Neural cell (in vitro differentiated cells): Measurements from ENCODE around the gene SLC13A5. TPM values are rescaled to one million over a fixed set of nuclear protein-coding genes. Genes with fewer than 3 reads are reported as not detected.

ENCODE experiments used
- H2AFZ ChIP-seq: fragments of 200-600, 300-800 bp; sonication (generic), shearing (Covaris generic); 2 replicates; pipeline ENCODE4 v1.6.0; 2014; ENCODE audit warnings: low read depth, mild to moderate bottlenecking, antibody characterized with exemption, low read length, moderate library complexity
- H3F3A ChIP-seq: fragments of 200-600 bp; shearing (Covaris generic); 2 replicates; pipeline ENCODE4 v1.6.1; 2016; ENCODE audit warnings: mild to moderate bottlenecking, moderate library complexity, mixed read lengths, antibody characterized with exemption, low read length; ENCODE audit not compliant: insufficient read depth, poor library complexity, severe bottlenecking
- H3K27ac ChIP-seq: fragments of 200-600, 300-800 bp; sonication (generic), shearing (Covaris generic); 2 replicates; pipeline ENCODE4 v1.5.1; 2014; ENCODE audit warnings: mild to moderate bottlenecking, low read length, moderate library complexity
- H3K27me3 ChIP-seq: fragments of 300-800, 200-600 bp; sonication (generic), shearing (Covaris generic); 2 replicates; pipeline ENCODE4 v1.6.0; 2014; ENCODE audit warnings: mild to moderate bottlenecking, low read depth, low read length, moderate library complexity; ENCODE audit not compliant: insufficient read depth
- H3K36me3 ChIP-seq: fragments of 300-800, 200-600 bp; sonication (generic), shearing (Covaris generic); 2 replicates; pipeline ENCODE4 v1.5.1; 2014; ENCODE audit warnings: mild to moderate bottlenecking, antibody characterized with exemption, low read length, moderate library complexity; ENCODE audit not compliant: insufficient read depth
- H3K4me2 ChIP-seq: fragments of 300-800, 200-600 bp; sonication (generic), shearing (Covaris generic); 2 replicates; pipeline ENCODE4 v1.6.0; 2014; ENCODE audit warnings: mild to moderate bottlenecking, low read length
- H3K4me3 ChIP-seq: fragments of 300-800, 200-600 bp; sonication (generic), shearing (Covaris generic); 2 replicates; pipeline ENCODE4 v1.5.1; 2014; ENCODE audit warnings: mild to moderate bottlenecking, low read length, moderate library complexity
- H3K79me2 ChIP-seq: fragments of 200-600 bp; shearing (Covaris generic); replicated peaks from 2 replicates; pipeline ENCODE4 v1.6.0; 2014; ENCODE audit warnings: mild to moderate bottlenecking, low read length, moderate library complexity; ENCODE audit not compliant: insufficient read depth
- H3K9ac ChIP-seq: fragments of 300-800, 200-600 bp; sonication (generic), shearing (Covaris generic); 2 replicates; pipeline ENCODE4 v1.6.1; 2016; ENCODE audit warnings: mild to moderate bottlenecking, low read length, mixed read lengths
- H3K9me2 ChIP-seq: fragments of 200-600 bp; shearing (Covaris generic); 2 replicates; pipeline ENCODE4 v1.6.1; 2016; ENCODE audit warnings: mild to moderate bottlenecking, low read length, mixed read lengths; ENCODE audit not compliant: insufficient read depth
- H3K9me3 ChIP-seq: fragments of 200-600, 300-800 bp; sonication (generic), shearing (Covaris generic); 2 replicates; pipeline ENCODE4 v1.6.1; 2016; ENCODE audit warnings: mild to moderate bottlenecking, mixed run types, low read length, moderate library complexity, mixed read lengths
- H4K20me1 ChIP-seq: fragments of 200-600 bp; shearing (Covaris generic); 2 replicates; pipeline ENCODE4 v1.6.1; 2016; ENCODE audit warnings: mild to moderate bottlenecking, mixed run types; ENCODE audit not compliant: insufficient read depth
- EP300 ChIP-seq: fragments of 450-650 bp; conservative IDR thresholded peaks from 2 replicates; pipeline ENCODE4 v1.6.1; 2014; ENCODE audit warnings: antibody characterized with exemption, mild to moderate bottlenecking, moderate library complexity; ENCODE audit not compliant: poor library complexity, severe bottlenecking
- EZH2 ChIP-seq: fragments of 200-600, 300-800 bp; shearing (Covaris generic), sonication (generic); IDR thresholded peaks from 2 replicates; pipeline ENCODE4 v1.6.1; 2014; ENCODE audit warnings: antibody characterized with exemption, low read length, borderline replicate concordance, mild to moderate bottlenecking; ENCODE audit not compliant: insufficient read depth, poor library complexity, severe bottlenecking
- MXI1 ChIP-seq: fragments of 450-650 bp; conservative IDR thresholded peaks from 2 replicates; pipeline ENCODE4 v1.6.1; 2014; ENCODE audit warnings: antibody characterized with exemption, mild to moderate bottlenecking; ENCODE audit not compliant: poor library complexity, severe bottlenecking
- POLR2AphosphoS5 ChIP-seq: IDR thresholded peaks from 2 replicates; pipeline ENCODE4 v1.6.1; 2012
- SMC3 ChIP-seq: fragments of 450-650 bp; conservative IDR thresholded peaks from 2 replicates; pipeline ENCODE4 v1.6.1; 2014; ENCODE audit warnings: antibody characterized with exemption, mild to moderate bottlenecking, moderate library complexity; ENCODE audit not compliant: poor library complexity
- TAF1 ChIP-seq: IDR thresholded peaks from 2 replicates; pipeline ENCODE4 v1.6.1; 2012; ENCODE audit warnings: low read depth
- polyA plus RNA-seq: library from polyadenylated mRNA; depleted of rRNA; stranded (reverse); fragments of >200 nt; gene quantifications from 2 replicates; pipeline ENCODE4 v1.2.3, GENCODE V29; 2014
- TF ChIP-seq, protein P1 (sequence below): IDR thresholded peaks from 2 replicates; pipeline ENCODE4 v1.6.1; 2012; ENCODE audit warnings: borderline replicate concordance
- TF ChIP-seq, protein P2 (sequence below): fragments of 450-650 bp; IDR thresholded peaks from 2 replicates; pipeline ENCODE4 v1.5.1; 2014; ENCODE audit warnings: antibody characterized with exemption, mild to moderate bottlenecking, moderate library complexity; ENCODE audit not compliant: poor library complexity, severe bottlenecking

Gene SLC13A5
- polyA plus RNA-seq, 1 donor from 2014 or later, result not detected

DNA sequence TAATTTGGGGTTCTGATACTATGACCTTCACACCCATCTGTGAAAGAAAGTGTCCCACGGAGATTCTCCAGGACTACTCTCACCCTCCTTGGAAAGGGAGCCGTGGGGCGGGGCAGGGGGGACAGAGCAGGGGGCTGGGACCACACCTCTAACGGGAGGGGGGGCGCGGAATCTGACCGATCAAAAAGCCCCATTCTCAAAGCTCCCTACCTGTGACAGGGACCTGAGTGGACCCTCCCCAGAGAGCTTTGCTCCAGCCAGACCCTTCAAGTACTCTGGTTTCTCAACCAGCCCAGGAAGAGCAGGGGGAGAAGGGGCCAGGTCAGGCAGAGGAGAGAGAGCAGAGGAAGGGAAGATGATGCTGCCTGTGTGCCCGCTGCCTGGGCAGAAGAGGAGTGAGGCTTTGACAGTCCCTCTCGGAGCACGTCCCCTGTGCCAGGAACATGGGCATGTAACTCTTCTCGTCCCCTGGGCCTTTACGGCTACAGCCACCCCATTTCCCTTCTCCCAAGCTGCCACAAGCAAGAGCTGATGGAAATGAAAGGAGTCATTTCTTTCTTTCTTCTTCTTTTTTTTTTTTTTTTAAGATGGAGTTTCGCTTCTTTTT lies 43.4 kb upstream of the SLC13A5 start:
- Histone ChIP-seq H3K27ac (no peak overlapping the region), H3K9me2 (no peaks in the 10 kb centered on the region), H3K9me3 (no peaks in the 10 kb centered on the region), H3K36me3 (no peaks in the 10 kb centered on the region), H3K4me2 (no peak overlapping the region), H3K27me3 (no peaks in the 10 kb centered on the region), H3F3A (no peaks in the 10 kb centered on the region), H4K20me1 (no peaks in the 10 kb centered on the region), H3K9ac (no peak overlapping the region), H3K79me2 (no peaks in the 10 kb centered on the region), H3K4me3 (no peak overlapping the region), H2AFZ (no peak overlapping the region)
- TF ChIP-seq, protein P1, sequence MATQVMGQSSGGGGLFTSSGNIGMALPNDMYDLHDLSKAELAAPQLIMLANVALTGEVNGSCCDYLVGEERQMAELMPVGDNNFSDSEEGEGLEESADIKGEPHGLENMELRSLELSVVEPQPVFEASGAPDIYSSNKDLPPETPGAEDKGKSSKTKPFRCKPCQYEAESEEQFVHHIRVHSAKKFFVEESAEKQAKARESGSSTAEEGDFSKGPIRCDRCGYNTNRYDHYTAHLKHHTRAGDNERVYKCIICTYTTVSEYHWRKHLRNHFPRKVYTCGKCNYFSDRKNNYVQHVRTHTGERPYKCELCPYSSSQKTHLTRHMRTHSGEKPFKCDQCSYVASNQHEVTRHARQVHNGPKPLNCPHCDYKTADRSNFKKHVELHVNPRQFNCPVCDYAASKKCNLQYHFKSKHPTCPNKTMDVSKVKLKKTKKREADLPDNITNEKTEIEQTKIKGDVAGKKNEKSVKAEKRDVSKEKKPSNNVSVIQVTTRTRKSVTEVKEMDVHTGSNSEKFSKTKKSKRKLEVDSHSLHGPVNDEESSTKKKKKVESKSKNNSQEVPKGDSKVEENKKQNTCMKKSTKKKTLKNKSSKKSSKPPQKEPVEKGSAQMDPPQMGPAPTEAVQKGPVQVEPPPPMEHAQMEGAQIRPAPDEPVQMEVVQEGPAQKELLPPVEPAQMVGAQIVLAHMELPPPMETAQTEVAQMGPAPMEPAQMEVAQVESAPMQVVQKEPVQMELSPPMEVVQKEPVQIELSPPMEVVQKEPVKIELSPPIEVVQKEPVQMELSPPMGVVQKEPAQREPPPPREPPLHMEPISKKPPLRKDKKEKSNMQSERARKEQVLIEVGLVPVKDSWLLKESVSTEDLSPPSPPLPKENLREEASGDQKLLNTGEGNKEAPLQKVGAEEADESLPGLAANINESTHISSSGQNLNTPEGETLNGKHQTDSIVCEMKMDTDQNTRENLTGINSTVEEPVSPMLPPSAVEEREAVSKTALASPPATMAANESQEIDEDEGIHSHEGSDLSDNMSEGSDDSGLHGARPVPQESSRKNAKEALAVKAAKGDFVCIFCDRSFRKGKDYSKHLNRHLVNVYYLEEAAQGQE, result no peak

DNA sequence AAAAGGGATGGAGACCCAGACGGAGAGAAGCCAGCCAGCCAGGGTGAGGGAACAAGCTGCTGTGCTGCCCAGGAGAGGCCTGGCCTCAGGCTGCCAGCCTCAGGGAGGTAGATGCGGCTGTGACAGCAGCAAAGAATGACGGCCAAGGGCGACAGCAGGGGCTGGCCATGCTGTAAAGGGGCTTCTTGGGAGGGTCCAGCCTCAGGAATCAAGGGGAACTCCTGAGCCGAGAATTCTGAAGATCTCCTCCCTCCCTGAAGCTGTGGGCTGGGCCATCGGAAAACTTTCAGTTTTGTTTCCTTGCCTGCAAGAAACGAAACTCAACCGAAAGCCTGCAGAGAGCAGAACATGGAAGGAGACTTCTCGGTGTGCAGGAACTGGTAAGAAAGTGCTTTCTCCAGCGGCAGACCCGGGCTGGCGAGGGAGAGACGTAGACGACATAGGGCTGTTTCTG lies 42.6 kb upstream of the SLC13A5 start, which contains the start of gene XAF1:
XAF1 (plus strand) TSS at position 316 of the 454 bp plus-strand sequence; CDS start at position 349, 33 bp downstream.
- Histone ChIP-seq H4K20me1 (no peaks in the 10 kb centered on the region), H3K27ac (no peak within 1 kb of the TSS), H3K27me3 (no peaks in the 10 kb centered on the region), H3K36me3 (no peaks in the 10 kb centered on the region), H3K9me2 (no peaks in the 10 kb centered on the region), H2AFZ (no peak within 1 kb of the TSS), H3K9ac (no peak within 1 kb of the TSS), H3K79me2 (no peaks in the 10 kb centered on the region), H3F3A (no peaks in the 10 kb centered on the region), H3K4me3 (no peak within 1 kb of the TSS), H3K4me2 (no peak within 1 kb of the TSS), H3K9me3 (no peaks in the 10 kb centered on the region)
- TF ChIP-seq SMC3 (no peak), EZH2 (no peak)

DNA sequence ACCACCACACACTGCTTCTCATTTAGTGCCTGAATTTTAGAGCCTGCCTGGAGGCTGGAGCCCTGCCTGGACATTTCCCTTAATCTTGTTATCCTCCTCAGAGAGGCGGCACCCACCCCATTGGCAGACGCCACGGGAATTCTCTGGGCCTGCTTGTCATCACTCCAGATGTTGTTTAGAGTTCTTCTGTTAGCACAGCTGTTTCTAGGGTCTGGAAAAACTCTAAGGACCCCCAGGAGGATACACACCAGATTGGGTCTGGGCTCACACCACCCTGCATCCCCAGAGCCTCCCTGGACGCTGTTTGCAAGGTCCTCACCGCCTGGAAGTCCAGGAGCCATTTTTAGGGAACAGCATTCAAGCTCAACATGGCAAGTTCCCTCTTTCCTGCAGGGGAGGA lies 42.1 kb upstream of the SLC13A5 start:
- no peak overlapping the region for H3K4me2 ChIP-seq

More for the DNA sequence above, 42.1 kb upstream of the SLC13A5 start:
- H3K9ac ChIP-seq, result no peak overlapping the region
- no peaks in the 10 kb centered on the region for H4K20me1 ChIP-seq
- no peaks in the 10 kb centered on the region for H3K9me3 ChIP-seq
- no peak overlapping the region for H2AFZ ChIP-seq
- no peaks in the 10 kb centered on the region for H3K36me3 ChIP-seq
- H3K79me2 ChIP-seq, result no peaks in the 10 kb centered on the region
- no peak overlapping the region for H3K4me3 ChIP-seq
- H3K9me2 ChIP-seq, result no peaks in the 10 kb centered on the region
- no peak overlapping the region for H3K27ac ChIP-seq
- H3F3A ChIP-seq, result no peaks in the 10 kb centered on the region
- H3K27me3 ChIP-seq, result no peaks in the 10 kb centered on the region
- TF ChIP-seq MXI1 (no peak), EP300 (no peak), TAF1 (no peak), POLR2AphosphoS5 (no peak), SMC3 (no peak)
- TF ChIP-seq, protein P1, result no peak
- TF ChIP-seq, protein P2, sequence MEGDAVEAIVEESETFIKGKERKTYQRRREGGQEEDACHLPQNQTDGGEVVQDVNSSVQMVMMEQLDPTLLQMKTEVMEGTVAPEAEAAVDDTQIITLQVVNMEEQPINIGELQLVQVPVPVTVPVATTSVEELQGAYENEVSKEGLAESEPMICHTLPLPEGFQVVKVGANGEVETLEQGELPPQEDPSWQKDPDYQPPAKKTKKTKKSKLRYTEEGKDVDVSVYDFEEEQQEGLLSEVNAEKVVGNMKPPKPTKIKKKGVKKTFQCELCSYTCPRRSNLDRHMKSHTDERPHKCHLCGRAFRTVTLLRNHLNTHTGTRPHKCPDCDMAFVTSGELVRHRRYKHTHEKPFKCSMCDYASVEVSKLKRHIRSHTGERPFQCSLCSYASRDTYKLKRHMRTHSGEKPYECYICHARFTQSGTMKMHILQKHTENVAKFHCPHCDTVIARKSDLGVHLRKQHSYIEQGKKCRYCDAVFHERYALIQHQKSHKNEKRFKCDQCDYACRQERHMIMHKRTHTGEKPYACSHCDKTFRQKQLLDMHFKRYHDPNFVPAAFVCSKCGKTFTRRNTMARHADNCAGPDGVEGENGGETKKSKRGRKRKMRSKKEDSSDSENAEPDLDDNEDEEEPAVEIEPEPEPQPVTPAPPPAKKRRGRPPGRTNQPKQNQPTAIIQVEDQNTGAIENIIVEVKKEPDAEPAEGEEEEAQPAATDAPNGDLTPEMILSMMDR, result no peak
